GM12878 (cell line): ENCODE measurements around the gene BEST4. TPM values are rescaled to one million over a fixed set of nuclear protein-coding genes. Genes with fewer than 3 reads are reported as not detected.

Experiments
- ATAC-seq: fragments of 200-7000 bp; cut with Tn5 transposase; 3 replicates; pipeline ENCODE4 v1.9.1; 2020; ENCODE audit warnings: mild to moderate bottlenecking, moderate library complexity
- BruUV-seq: library from RNA; stranded (reverse); fragments of 400-500 nt; replicated peaks from 2 replicates; lab custom pipeline; 2021; lab: Mats Ljungman, UMichigan
- CTCF ChIA-PET: fragments of 300-600 bp; sonication (Branson Sonifier 250); formaldehyde crosslinking; extraction: SDS; loops from one replicate; lab custom pipeline; 2021; ENCODE audit warnings: inconsistent platforms; lab: Yijun Ruan, JAX
- POLR2A ChIA-PET: fragments of 350-600 bp; formaldehyde crosslinking; extraction: SDS; loops from one replicate; lab custom pipeline; 2021; ENCODE audit warnings: inconsistent platforms; lab: Charles Lee
- RAD21 ChIA-PET: fragments of 300-600 bp; sonication (Branson Sonifier 250); formaldehyde crosslinking; loops from one replicate; lab custom pipeline; 2023; ENCODE audit warnings: antibody characterized with exemption; ENCODE audit not compliant: unreplicated experiment; lab: Charles Lee
- SMC1A ChIA-PET: fragments of 300-600 bp; sonication (Branson Sonifier 250); formaldehyde crosslinking; loops from one replicate; lab custom pipeline; 2023; ENCODE audit not compliant: unreplicated experiment, uncharacterized antibody; lab: Charles Lee
- DNase-seq: peaks from one replicate; pipeline ENCODE4 v3.0.0-alpha.2; 2011; ENCODE audit warnings: low read depth, low spot score
- FAIRE-seq: peaks from 3 replicates; lab custom pipeline; 2011; peaks lifted over from hg19 to GRCh38; lab: Jason Lieb, UNC
- H2AFZ ChIP-seq: 2 replicates; pipeline ENCODE4 v1.6.0; 2011; ENCODE audit warnings: low read depth, low read length, control low read depth; ENCODE audit not compliant: control insufficient read depth
- H3K27ac ChIP-seq: 2 replicates; pipeline ENCODE4 v1.5.1; 2011; ENCODE audit warnings: control low read depth; ENCODE audit not compliant: control insufficient read depth, insufficient read depth
- H3K27me3 ChIP-seq, 2 experiments: replicated peaks in 1 of 2; 2 replicates each; pipeline versions ENCODE4 v1.6.0 to v1.6.1; 2011; ENCODE audit warnings: low read length in 1 of 2; ENCODE audit not compliant: control insufficient read depth in 2 of 2, insufficient read depth in 2 of 2
- H3K36me3 ChIP-seq, 2 experiments: 2 replicates each; pipeline ENCODE4 v1.5.1; 2011; ENCODE audit warnings: low read length in 1 of 2; ENCODE audit not compliant: control insufficient read depth in 2 of 2, insufficient read depth in 2 of 2
- H3K4me1 ChIP-seq: 2 replicates; pipeline ENCODE4 v1.6.1; 2011; ENCODE audit warnings: mild to moderate bottlenecking, low read length, moderate library complexity, mixed read lengths; ENCODE audit not compliant: control insufficient read depth, insufficient read depth
- H3K4me2 ChIP-seq: 2 replicates; pipeline ENCODE4 v1.6.0; 2011; ENCODE audit warnings: control low read depth; ENCODE audit not compliant: control insufficient read depth, insufficient read depth
- H3K4me3 ChIP-seq: fragments of 200-600 bp; sonication (generic); 2 replicates; pipeline ENCODE4 v1.5.1; 2016
- H3K79me2 ChIP-seq: 2 replicates; pipeline ENCODE4 v1.6.0; 2011; ENCODE audit warnings: low read length; ENCODE audit not compliant: control insufficient read depth, insufficient read depth
- H3K9ac ChIP-seq: 2 replicates; pipeline ENCODE4 v1.8.0; 2011; ENCODE audit warnings: low read length, control low read depth, mixed read lengths; ENCODE audit not compliant: control insufficient read depth, insufficient read depth
- H3K9me3 ChIP-seq: replicated peaks from 3 replicates; pipeline ENCODE4 v1.5.1; 2011; ENCODE audit warnings: mild to moderate bottlenecking, low read length; ENCODE audit not compliant: control insufficient read depth, insufficient read depth
- H4K20me1 ChIP-seq: 2 replicates; pipeline ENCODE4 v1.6.0; 2011; ENCODE audit not compliant: control insufficient read depth, insufficient read depth
- DPF2 ChIP-seq: fragments of 450-650 bp; IDR thresholded peaks from 2 replicates; pipeline ENCODE4 v1.6.1; 2017; ENCODE audit warnings: mild to moderate bottlenecking
- NR2F1 ChIP-seq: fragments of 450-650 bp; conservative IDR thresholded peaks from 2 replicates; pipeline ENCODE4 v1.6.1; 2017; ENCODE audit warnings: mild to moderate bottlenecking
- PBX3 ChIP-seq: IDR thresholded peaks from 2 replicates; pipeline ENCODE4 v1.6.1; 2011; ENCODE audit warnings: mild to moderate bottlenecking, low read depth, low read length, moderate library complexity; ENCODE audit not compliant: insufficient replicate concordance
- POLR2A ChIP-seq: IDR thresholded peaks from 2 replicates; pipeline ENCODE4 v1.6.1; 2011; ENCODE audit warnings: low read depth, mild to moderate bottlenecking, low read length
- ZBTB33 ChIP-seq: fragments of 450-650 bp; IDR thresholded peaks from 2 replicates; pipeline ENCODE4 v1.6.1; 2017; ENCODE audit warnings: mild to moderate bottlenecking
- WGBS: methylation state at CpG from one replicate; pipeline ENCODE4 v1.1.6; 2016; ENCODE audit warnings: low lambda C conversion rate; ENCODE audit not compliant: insufficient replicate concordance, insufficient coverage; ENCODE audit errors: missing lambda C conversion rate; 5-methylcytosine and 5-hydroxymethylcytosine counted together
- in situ Hi-C: fragments of 300-500 bp; cut with MboI; formaldehyde crosslinking; loops from 9 replicates; pipeline ENCODE4 v1.14.3; 2018; ENCODE audit warnings: mixed read lengths
- intact Hi-C: fragments of 100-400 bp; cut with micrococcal nuclease; formaldehyde crosslinking; loops from one replicate; pipeline ENCODE4 v1.14.2; 2022; ENCODE audit not compliant: unreplicated experiment
- polyA plus RNA-seq, 11 experiments: library from polyadenylated mRNA; depleted of rRNA in 4 of 11; unstranded in 6 of 11; stranded (reverse) in 5 of 11; fragments of >200 nt; fragmentation: Nextera tagmentation in 4 of 11; fragmentation: Illumina TruSeq in 1 of 11; extraction: Ambion mirVana in 4 of 11; extraction: Trizol in 1 of 11; gene quantifications; 1 replicate in 1 of 11; 2 replicates in 10 of 11; pipeline versions ENCODE4 v1.2.1 to v1.2.3, GENCODE V29; 2011 to 2016; ENCODE audit warnings: inconsistent platforms in 2 of 11, missing spikeins in 2 of 11, low read depth in 1 of 11
- total RNA-seq, 4 experiments: library from RNA; depleted of rRNA in 3 of 4; stranded (reverse); fragments of >200 nt in 3 of 4; fragmentation: Illumina TruSeq in 1 of 4; extraction: Trizol in 1 of 4; gene quantifications; 2 replicates each; pipeline versions ENCODE4 v1.2.1 to v1.2.3, GENCODE V29; 2013 to 2021

The BEST4 gene
- total and polyA plus RNA-seq, 10 of the 15 experiments (the other 5 are each of a cell fraction or from before 2014, with no cell fraction given) = 0.06 to 1.3 (median 0.42) TPM

GRCh38 chr1:44777547-44777946 is 10.4 kb downstream of the BEST4 start (continued):
- TF ChIP-seq DPF2 = 0 out of 2 replicates have a peak, but pooled peaks have one; percentile 30
- TF ChIP-seq ZBTB33 = no peak

- intact Hi-C loops (loop anchor here (2.0 to 5.0 kb wide), 2 partner anchors 41 to 46 kb away; partner anchors contain the start of gene RNU5D-1), in situ Hi-C loops (no loop called here)
- Histone ChIP-seq H3K4me3 (peak overlapping the region; percentile 73), H3K36me3 (peaks cover 8 to 26% of the 10 kb centered on the region in 2 experiments), H3K27ac (peak overlapping the region; percentile 92), H2AFZ (no peak overlapping the region), H3K4me1 (peaks cover 13% of the 10 kb centered on the region), H3K27me3 (no peaks in the 10 kb centered on the region), H4K20me1 (peaks cover 12% of the 10 kb centered on the region), H3K9me3 (no peaks in the 10 kb centered on the region), H3K9ac (peak overlapping the region; percentile 99), H3K4me2 (peak overlapping the region; percentile 73)
- no TSS peak for BruUV-seq
- ChIA-PET SMC1A (interaction anchor here (1.5 to 2.3 kb wide), 3 partner anchors 9 to 56 kb away, joined by 5 to 12 read pairs (median 6); partner anchors contain the start of gene RNU5D-1), CTCF (interaction anchor here (0.9 to 4.0 kb wide), 7 partner anchors 8 to 55 kb away, joined by 3 to 39 read pairs (median 5); partner anchors contain the start of genes PLK3 and RNU5D-1)
- ATAC-seq (peak; percentile 1; the same call in 1 of the 3 replicates), DNase-seq (no peak), FAIRE-seq (no peak)
- TF ChIP-seq NR2F1 = 0 out of 2 replicates have a peak, but pooled peaks have one; percentile 13
- TF ChIP-seq POLR2A = 0 out of 2 replicates have a peak, but pooled peaks have one; percentile 6
- no peak for TF ChIP-seq PBX3
- TF ChIP-seq, all 136 proteins: peak for 2
- POLR2A ChIA-PET = interaction anchor here (0.6 to 2.7 kb wide), 9 partner anchors 11 to 527 kb away, joined by 3 to 19 read pairs (median 8); partner anchors contain the start of genes BEST4, PLK3 and RNU5D-1
- WGBS = 6% methylated on average over 12 of the region's 12 CpGs
- RAD21 ChIA-PET = interaction anchor here (1.1 to 1.5 kb wide), 2 partner anchors 46 to 55 kb away, joined by 3 to 6 read pairs; no protein-coding TSS in a partner anchor
- peaks cover 43% of the 10 kb centered on the region for H3K79me2 ChIP-seq
Measured at GRCh38 chr1:44776730-44777068, 11.3 kb downstream of the BEST4 start.
